ENCODE results near the gene PFN4. TPM values are rescaled to one million over a fixed set of nuclear protein-coding genes. Genes with fewer than 3 reads are reported as not detected.

PFN4 gene
- total RNA-seq, 6 experiments from 2014 or later: 0.22 to 0.66 (median 0.30) TPM; not detected in 2

DNA sequence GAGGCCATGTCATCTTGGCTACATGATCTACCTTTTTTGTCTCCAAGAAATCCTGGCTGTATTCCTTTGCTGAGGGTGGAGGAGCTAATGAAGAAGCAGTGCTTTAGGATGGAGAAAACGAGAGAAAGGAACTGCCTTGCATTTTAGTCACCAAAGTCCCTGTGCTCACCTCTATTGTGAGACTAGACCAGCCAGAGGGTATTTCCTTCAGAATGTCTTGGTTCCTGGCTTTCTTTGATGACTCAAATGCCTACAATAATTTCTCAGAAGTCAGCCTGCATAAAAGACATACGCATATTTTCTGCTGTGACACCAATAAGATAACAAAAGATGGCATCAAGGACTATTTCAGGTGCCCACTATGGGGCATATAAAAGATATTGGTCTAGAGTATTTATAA lies 57.8 kb downstream of the PFN4 start:
- Histone ChIP-seq H3K4me3 (no peak overlapping the region), H3K27ac (no peak overlapping the region), H3K9me3 (no peaks in the 10 kb centered on the region), H3K4me1 (no peaks in the 10 kb centered on the region), H3K27me3 (no peaks in the 10 kb centered on the region), H3K36me3 (peaks cover 0 to 29% (median 13%) of the 10 kb centered on the region in 4 donors)
- ATAC-seq (no peak), DNase-seq (no peak)
- TF ChIP-seq, protein P1, sequence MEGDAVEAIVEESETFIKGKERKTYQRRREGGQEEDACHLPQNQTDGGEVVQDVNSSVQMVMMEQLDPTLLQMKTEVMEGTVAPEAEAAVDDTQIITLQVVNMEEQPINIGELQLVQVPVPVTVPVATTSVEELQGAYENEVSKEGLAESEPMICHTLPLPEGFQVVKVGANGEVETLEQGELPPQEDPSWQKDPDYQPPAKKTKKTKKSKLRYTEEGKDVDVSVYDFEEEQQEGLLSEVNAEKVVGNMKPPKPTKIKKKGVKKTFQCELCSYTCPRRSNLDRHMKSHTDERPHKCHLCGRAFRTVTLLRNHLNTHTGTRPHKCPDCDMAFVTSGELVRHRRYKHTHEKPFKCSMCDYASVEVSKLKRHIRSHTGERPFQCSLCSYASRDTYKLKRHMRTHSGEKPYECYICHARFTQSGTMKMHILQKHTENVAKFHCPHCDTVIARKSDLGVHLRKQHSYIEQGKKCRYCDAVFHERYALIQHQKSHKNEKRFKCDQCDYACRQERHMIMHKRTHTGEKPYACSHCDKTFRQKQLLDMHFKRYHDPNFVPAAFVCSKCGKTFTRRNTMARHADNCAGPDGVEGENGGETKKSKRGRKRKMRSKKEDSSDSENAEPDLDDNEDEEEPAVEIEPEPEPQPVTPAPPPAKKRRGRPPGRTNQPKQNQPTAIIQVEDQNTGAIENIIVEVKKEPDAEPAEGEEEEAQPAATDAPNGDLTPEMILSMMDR (IDR thresholded peaks at IDR 0.05): no peak
- TF ChIP-seq POLR2A (IDR thresholded peaks at IDR 0.05): no peak
- intact Hi-C loops (cut with DNase I): no loop called here
- WGBS (ENCODE audit: insufficient coverage, low coverage, low lambda C conversion rate, missing lambda C conversion rate): 77% methylated on average over 2 of the region's 2 CpGs

Other genes starting within 250 kb of the PFN4 start
- 10 to 100 TPM in 1 of 6 experiments, 1 to 10 TPM in 5; 7.5 to 12.1 (median 8.8) TPM for gene ATAD2B, start 196.2 kb downstream of the PFN4 start, total RNA-seq
- 1 to 10 TPM; 4.6 to 7.9 (median 6.2) TPM for gene UBXN2A, start 182.9 kb downstream of the PFN4 start, total RNA-seq
- under 1 TPM in 3 of 6 experiments, not detected in 3; 0.07 to 0.62 (median 0.22) TPM for gene MFSD2B, start 113.2 kb downstream of the PFN4 start, total RNA-seq
- gene WDCP, start 75.9 kb downstream of the PFN4 start, total RNA-seq: 1 to 10 TPM; 4.3 to 8.7 (median 5.5) TPM
- gene FKBP1B, start 73.6 kb downstream of the PFN4 start, total RNA-seq: 10 to 100 TPM in 1 of 6 experiments, 1 to 10 TPM in 5; 2.4 to 11.0 (median 3.2) TPM
- gene SF3B6, start 47.0 kb downstream of the PFN4 start, total RNA-seq: 10 to 100 TPM; 32.7 to 70.8 (median 40.3) TPM
- 10 to 100 TPM in 3 of 6 experiments, 1 to 10 TPM in 3; 5.2 to 20.4 (median 9.6) TPM for gene TP53I3, start 38.5 kb downstream of the PFN4 start, total RNA-seq
- gene FAM228B, start 135 bp upstream of the PFN4 start, total RNA-seq: 1 to 10 TPM; 2.8 to 4.6 (median 3.7) TPM
- under 1 TPM in 3 of 6 experiments, not detected in 3; 0.12 to 0.22 (median 0.18) TPM for gene FAM228A, start 51.7 kb upstream of the PFN4 start, total RNA-seq
- 10 to 100 TPM; 22.6 to 34.1 (median 28.9) TPM for gene ITSN2, start 237.2 kb upstream of the PFN4 start, total RNA-seq